K562 (cell line): Measurements from ENCODE around the gene SLC13A3. TPM values are rescaled to one million over a fixed set of nuclear protein-coding genes. Genes with fewer than 3 reads are reported as not detected.

Experiments
- HLTF ChIP-seq: fragments of 450-650 bp; IDR thresholded peaks from 2 replicates; pipeline ENCODE4 v1.6.1; 2016
- MEF2A ChIP-seq: IDR thresholded peaks from 2 replicates; pipeline ENCODE4 v1.6.1; 2011; ENCODE audit warnings: low read depth, mild to moderate bottlenecking, low read length, moderate library complexity; ENCODE audit not compliant: control insufficient read depth
- MYBL2 ChIP-seq, 2 experiments: fragments of 450-650 bp in 1 of 2; sonication (generic) in 1 of 2; formaldehyde crosslinking in 1 of 2; IDR thresholded peaks; 2 replicates each; pipeline versions ENCODE4 v1.6.1 to v1.8.1; 2017 to 2022; ENCODE audit warnings: borderline replicate concordance in 1 of 2, inconsistent platforms in 1 of 2, low read depth in 1 of 2, mild to moderate bottlenecking in 1 of 2, missing genetic modification reagents in 1 of 2, moderate library complexity in 1 of 2
- NFATC3 ChIP-seq: fragments of 450-650 bp; IDR thresholded peaks from 2 replicates; pipeline ENCODE4 v1.6.1; 2017; ENCODE audit warnings: mild to moderate bottlenecking
- RBM14 ChIP-seq: fragments of 200-400 bp; formaldehyde crosslinking; IDR thresholded peaks from 2 replicates; pipeline ENCODE4 v1.6.1; 2018; ENCODE audit warnings: low read depth, mild to moderate bottlenecking, low read length, moderate library complexity, borderline replicate concordance; ENCODE audit not compliant: insufficient read depth
- RUNX1 ChIP-seq: sonication (generic); IDR thresholded peaks from 2 replicates; pipeline ENCODE4 v1.6.1; 2016; ENCODE audit warnings: antibody characterized with exemption, low read depth
- ZBTB7A ChIP-seq: IDR thresholded peaks from 2 replicates; pipeline ENCODE4 v1.6.1; 2011; ENCODE audit warnings: low read depth, mild to moderate bottlenecking, low read length, moderate library complexity, borderline replicate concordance; ENCODE audit not compliant: control insufficient read depth
- ZNF175 ChIP-seq: fragments of 200-800 bp; sonication (Bioruptor generic); IDR thresholded peaks from 2 replicates; pipeline ENCODE4 v1.6.1; 2016; ENCODE audit warnings: low read depth, mild to moderate bottlenecking, missing genetic modification characterization, missing compliant biosample characterization
- ZNF316 ChIP-seq: fragments of 450-650 bp; IDR thresholded peaks from 2 replicates; pipeline ENCODE4 v1.6.1; 2016
- polyA plus RNA-seq, 8 experiments: library from polyadenylated mRNA; depleted of rRNA in 4 of 8; stranded (reverse) in 5 of 8; unstranded in 3 of 8; fragments of >200 nt; fragmentation: Nextera tagmentation in 2 of 8; fragmentation: Illumina TruSeq in 1 of 8; extraction: Ambion mirVana in 2 of 8; extraction: Trizol in 1 of 8; gene quantifications; 2 replicates each; pipeline versions ENCODE4 v1.2.1 to v1.2.3, GENCODE V29; 2011 to 2014; ENCODE audit warnings: inconsistent platforms in 1 of 8, missing spikeins in 1 of 8
- total RNA-seq, 7 experiments: library from RNA; depleted of rRNA in 6 of 7; stranded (reverse); fragments of >200 nt in 6 of 7; fragmentation: Illumina TruSeq in 2 of 7; extraction: Trizol in 2 of 7; gene quantifications; 2 replicates each; pipeline versions ENCODE4 v1.2.1 to v1.2.3, GENCODE V29; 2011 to 2021; ENCODE audit warnings: low replicate concordance in 1 of 7
- TF ChIP-seq, protein P1 (sequence below): fragments of 450-650 bp; IDR thresholded peaks from 2 replicates; pipeline ENCODE4 v1.6.1; 2016; ENCODE audit warnings: low read depth
- TF ChIP-seq, protein P2 (sequence below): fragments of 150-350 bp; IDR thresholded peaks from 2 replicates; pipeline ENCODE4 v1.6.1; 2014; ENCODE audit warnings: low read depth, mild to moderate bottlenecking, low read length, borderline replicate concordance
- TF ChIP-seq, protein P3 (sequence below): IDR thresholded peaks from 3 replicates; pipeline ENCODE4 v1.6.1; 2011; ENCODE audit warnings: borderline replicate concordance, mild to moderate bottlenecking, moderate library complexity; ENCODE audit not compliant: insufficient read length; ENCODE audit errors: extremely low read depth

Gene SLC13A3
- total and polyA plus RNA-seq, 9 of the 15 experiments (the other 6 are each of a cell fraction or from before 2014, with no cell fraction given), result 5.5 to 16.4 (median 8.5) TPM

DNA sequence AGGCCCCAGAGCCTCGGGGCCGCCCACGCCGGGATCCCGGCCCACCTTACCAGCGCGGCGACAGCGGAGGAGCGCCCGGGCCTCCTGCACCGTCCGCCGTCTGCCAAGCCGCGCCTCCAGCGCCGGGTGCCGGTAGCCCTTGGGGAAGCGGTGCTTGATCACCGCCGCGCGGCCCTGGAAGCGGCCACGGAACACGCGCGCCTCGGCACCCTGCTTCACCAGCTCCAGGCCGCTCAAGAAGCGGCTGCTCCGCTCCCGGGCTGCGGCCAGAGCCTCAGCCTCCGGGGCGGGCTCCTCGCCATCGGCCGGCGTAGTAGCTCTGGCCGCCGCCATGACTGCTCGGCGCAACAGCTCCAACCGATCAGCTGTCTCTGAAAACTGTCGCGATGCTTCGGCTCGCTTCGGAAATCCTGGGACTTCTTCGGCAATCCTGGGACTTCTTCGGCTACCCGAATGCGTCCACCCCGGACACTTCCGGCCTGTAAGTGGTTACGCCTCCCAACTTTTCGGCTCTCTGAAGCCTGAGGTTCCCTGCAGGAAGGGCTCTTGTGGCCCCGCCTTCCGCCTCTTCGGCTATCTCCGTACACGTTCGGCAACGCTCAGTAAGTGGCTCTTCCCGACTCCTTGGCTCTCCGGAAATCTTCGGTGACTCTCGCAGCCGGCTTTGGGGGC, 38.0 kb upstream of the SLC13A3 start, which contains the start of gene TP53RK (continued):
- TF ChIP-seq, protein P1, sequence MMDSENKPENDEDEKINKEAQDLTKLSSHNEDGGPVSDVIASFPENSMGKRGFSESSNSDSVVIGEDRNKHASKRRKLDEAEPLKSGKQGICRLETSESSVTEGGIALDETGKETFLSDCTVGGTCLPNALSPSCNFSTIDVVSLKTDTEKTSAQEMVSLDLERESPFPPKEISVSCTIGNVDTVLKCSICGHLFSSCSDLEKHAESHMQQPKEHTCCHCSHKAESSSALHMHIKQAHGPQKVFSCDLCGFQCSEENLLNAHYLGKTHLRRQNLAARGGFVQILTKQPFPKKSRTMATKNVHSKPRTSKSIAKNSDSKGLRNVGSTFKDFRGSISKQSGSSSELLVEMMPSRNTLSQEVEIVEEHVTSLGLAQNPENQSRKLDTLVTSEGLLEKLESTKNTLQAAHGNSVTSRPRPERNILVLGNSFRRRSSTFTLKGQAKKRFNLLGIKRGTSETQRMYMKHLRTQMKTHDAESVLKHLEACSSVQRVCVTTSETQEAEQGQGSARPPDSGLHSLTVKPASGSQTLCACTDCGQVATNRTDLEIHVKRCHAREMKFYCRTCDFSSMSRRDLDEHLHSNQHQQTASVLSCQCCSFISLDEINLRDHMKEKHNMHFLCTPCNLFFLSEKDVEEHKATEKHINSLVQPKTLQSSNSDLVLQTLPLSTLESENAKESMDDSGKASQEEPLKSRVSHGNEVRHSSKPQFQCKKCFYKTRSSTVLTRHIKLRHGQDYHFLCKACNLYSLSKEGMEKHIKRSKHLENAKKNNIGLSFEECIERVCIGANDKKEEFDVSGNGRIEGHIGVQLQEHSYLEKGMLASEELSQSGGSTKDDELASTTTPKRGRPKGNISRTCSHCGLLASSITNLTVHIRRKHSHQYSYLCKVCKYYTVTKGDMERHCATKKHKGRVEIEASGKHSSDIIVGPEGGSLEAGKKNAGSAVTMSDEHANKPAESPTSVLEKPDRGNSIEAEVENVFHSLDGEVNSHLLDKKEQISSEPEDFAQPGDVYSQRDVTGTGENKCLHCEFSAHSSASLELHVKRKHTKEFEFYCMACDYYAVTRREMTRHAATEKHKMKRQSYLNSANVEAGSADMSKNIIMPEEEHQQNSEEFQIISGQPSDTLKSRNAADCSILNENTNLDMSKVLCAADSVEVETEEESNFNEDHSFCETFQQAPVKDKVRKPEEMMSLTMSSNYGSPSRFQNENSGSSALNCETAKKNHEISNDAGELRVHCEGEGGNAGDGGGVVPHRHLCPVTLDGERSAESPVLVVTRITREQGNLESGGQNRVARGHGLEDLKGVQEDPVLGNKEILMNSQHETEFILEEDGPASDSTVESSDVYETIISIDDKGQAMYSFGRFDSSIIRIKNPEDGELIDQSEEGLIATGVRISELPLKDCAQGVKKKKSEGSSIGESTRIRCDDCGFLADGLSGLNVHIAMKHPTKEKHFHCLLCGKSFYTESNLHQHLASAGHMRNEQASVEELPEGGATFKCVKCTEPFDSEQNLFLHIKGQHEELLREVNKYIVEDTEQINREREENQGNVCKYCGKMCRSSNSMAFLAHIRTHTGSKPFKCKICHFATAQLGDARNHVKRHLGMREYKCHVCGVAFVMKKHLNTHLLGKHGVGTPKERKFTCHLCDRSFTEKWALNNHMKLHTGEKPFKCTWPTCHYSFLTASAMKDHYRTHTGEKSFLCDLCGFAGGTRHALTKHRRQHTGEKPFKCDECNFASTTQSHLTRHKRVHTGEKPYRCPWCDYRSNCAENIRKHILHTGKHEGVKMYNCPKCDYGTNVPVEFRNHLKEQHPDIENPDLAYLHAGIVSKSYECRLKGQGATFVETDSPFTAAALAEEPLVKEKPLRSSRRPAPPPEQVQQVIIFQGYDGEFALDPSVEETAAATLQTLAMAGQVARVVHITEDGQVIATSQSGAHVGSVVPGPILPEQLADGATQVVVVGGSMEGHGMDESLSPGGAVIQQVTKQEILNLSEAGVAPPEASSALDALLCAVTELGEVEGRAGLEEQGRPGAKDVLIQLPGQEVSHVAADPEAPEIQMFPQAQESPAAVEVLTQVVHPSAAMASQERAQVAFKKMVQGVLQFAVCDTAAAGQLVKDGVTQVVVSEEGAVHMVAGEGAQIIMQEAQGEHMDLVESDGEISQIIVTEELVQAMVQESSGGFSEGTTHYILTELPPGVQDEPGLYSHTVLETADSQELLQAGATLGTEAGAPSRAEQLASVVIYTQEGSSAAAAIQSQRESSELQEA, result no peak
- TF ChIP-seq ZBTB7A, result peak; percentile 24; the same call in 1 of the 2 replicates
- no peak for TF ChIP-seq HLTF
- TF ChIP-seq, protein P2, sequence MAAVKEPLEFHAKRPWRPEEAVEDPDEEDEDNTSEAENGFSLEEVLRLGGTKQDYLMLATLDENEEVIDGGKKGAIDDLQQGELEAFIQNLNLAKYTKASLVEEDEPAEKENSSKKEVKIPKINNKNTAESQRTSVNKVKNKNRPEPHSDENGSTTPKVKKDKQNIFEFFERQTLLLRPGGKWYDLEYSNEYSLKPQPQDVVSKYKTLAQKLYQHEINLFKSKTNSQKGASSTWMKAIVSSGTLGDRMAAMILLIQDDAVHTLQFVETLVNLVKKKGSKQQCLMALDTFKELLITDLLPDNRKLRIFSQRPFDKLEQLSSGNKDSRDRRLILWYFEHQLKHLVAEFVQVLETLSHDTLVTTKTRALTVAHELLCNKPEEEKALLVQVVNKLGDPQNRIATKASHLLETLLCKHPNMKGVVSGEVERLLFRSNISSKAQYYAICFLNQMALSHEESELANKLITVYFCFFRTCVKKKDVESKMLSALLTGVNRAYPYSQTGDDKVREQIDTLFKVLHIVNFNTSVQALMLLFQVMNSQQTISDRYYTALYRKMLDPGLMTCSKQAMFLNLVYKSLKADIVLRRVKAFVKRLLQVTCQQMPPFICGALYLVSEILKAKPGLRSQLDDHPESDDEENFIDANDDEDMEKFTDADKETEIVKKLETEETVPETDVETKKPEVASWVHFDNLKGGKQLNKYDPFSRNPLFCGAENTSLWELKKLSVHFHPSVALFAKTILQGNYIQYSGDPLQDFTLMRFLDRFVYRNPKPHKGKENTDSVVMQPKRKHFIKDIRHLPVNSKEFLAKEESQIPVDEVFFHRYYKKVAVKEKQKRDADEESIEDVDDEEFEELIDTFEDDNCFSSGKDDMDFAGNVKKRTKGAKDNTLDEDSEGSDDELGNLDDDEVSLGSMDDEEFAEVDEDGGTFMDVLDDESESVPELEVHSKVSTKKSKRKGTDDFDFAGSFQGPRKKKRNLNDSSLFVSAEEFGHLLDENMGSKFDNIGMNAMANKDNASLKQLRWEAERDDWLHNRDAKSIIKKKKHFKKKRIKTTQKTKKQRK, result no peak
- TF ChIP-seq, protein P3, sequence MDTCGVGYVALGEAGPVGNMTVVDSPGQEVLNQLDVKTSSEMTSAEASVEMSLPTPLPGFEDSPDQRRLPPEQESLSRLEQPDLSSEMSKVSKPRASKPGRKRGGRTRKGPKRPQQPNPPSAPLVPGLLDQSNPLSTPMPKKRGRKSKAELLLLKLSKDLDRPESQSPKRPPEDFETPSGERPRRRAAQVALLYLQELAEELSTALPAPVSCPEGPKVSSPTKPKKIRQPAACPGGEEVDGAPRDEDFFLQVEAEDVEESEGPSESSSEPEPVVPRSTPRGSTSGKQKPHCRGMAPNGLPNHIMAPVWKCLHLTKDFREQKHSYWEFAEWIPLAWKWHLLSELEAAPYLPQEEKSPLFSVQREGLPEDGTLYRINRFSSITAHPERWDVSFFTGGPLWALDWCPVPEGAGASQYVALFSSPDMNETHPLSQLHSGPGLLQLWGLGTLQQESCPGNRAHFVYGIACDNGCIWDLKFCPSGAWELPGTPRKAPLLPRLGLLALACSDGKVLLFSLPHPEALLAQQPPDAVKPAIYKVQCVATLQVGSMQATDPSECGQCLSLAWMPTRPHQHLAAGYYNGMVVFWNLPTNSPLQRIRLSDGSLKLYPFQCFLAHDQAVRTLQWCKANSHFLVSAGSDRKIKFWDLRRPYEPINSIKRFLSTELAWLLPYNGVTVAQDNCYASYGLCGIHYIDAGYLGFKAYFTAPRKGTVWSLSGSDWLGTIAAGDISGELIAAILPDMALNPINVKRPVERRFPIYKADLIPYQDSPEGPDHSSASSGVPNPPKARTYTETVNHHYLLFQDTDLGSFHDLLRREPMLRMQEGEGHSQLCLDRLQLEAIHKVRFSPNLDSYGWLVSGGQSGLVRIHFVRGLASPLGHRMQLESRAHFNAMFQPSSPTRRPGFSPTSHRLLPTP, result no peak
- TF ChIP-seq NFATC3, result no peak
- no peak for TF ChIP-seq RUNX1
- no peak for TF ChIP-seq RBM14
- no peak for TF ChIP-seq ZNF175 (CRISPR knock-in tag)
- TF ChIP-seq ZNF316, result no peak
- TF ChIP-seq MYBL2 (IDR thresholded peaks at IDR 0.05; ENCODE audit: low read depth), result no peak
- TF ChIP-seq MYBL2 (CRISPR knock-in tag; IDR thresholded peaks at IDR 0.05; ENCODE audit: borderline replicate concordance), result no peak
- TF ChIP-seq MEF2A, result no peak
